Measurements from ENCODE around the gene BEAN1.

The BEAN1 gene

DNA sequence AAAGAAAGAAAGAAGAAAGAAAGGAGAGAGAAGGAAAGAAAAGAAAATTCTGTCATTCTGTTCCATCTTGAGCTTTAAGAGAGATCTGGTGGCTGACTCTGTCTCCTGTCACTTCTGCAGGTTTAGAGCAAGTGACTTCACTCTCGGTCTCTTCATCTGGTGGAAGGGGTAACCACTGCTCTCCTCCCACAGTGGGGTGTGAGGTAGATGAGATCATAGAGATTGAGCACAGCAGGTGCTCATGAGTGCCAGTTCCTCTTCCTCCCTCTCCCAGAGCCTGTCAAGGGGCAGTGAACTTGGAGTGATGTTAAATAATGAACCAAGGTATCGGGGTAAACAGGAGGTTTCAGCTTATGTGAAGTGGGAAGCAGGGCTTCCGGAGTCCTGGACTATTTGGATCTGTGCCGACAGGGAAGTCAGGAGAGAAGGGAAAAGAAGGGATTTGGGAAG lies 47.7 kb downstream of the BEAN1 start:
- TF ChIP-seq CTCF (IDR thresholded peaks at IDR 0.05; ENCODE audit: borderline replicate concordance, insufficient read depth, low read depth, low read length), result no peak
- no peak overlapping the region for H3K4me3 ChIP-seq (ENCODE audit: low read depth, low read length)

DNA sequence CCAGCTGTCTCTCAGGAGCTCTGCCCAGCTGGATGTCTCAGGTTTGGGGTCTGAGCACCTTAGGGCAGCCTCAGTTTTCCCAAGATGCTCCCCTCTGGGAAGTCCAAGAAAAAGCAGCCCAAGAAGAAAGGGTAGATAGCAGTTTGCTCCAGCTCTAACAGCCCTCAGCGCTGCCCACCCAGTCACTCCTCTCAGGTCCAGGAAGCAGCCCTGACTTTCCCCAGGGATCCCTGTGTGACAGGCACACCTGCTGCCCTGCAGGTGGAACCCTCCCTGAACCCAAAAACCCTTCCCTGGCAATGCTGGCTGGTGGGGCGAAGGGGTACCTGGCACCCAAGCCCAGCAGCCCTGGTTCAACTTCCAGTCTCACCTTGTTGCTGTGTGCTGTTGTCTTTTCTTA lies 48.1 kb downstream of the BEAN1 start:
- no peak overlapping the region for H3K4me3 ChIP-seq (ENCODE audit: low read depth, low read length)
- TF ChIP-seq CTCF (IDR thresholded peaks at IDR 0.05; ENCODE audit: borderline replicate concordance, insufficient read depth, low read depth, low read length), result no peak

GRCh38 chr16:66476328-66477027 lies 49.4 kb downstream of the BEAN1 start:
- no peak overlapping the region for H3K4me3 ChIP-seq (ENCODE audit: low read depth, low read length)
- no peak for TF ChIP-seq CTCF (IDR thresholded peaks at IDR 0.05; ENCODE audit: borderline replicate concordance, insufficient read depth, low read depth, low read length)

- TF ChIP-seq CTCF (IDR thresholded peaks at IDR 0.05; ENCODE audit: borderline replicate concordance, insufficient read depth, low read depth, low read length), result no peak
- H3K4me3 ChIP-seq (ENCODE audit: low read depth, low read length), result no peak overlapping the region
Measured at GRCh38 chr16:66477028-66477515, 50.0 kb downstream of the BEAN1 start.

- H3K4me3 ChIP-seq (ENCODE audit: low read depth, low read length), result no peak overlapping the region
- TF ChIP-seq CTCF (IDR thresholded peaks at IDR 0.05; ENCODE audit: borderline replicate concordance, insufficient read depth, low read depth, low read length), result peak; percentile 93
Measured at GRCh38 chr16:66478733-66479511, 51.8 kb downstream of the BEAN1 start.

DNA sequence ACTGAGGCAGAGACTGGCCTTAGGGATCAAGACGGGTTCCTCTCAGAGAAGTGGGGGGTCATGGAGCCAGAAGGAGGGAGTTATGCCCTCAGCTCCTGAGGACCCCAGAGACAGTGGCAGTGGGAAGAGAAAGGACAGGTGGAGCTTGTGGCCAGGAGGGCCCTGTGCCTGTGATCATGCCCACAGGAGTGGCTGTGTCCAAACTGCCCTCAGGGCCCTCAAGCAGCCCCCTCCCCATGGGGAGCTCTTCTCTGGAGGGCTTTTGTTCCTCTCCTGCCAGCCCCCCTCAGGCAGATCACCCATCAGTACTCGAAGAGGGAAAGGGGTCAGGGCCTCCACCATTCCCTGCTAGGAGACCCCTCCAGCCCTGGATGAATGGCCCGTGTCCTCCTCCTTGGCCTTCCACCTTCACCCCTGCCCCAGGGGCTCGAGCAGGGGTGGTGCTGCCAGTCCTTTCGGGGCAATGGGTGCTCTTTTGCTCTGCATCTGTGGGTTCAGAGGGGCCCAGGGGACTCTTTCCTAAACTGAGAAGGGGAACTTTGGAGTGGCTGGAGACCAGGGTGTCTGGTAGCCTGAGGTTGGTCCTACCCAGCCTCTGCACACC lies 52.7 kb downstream of the BEAN1 start:
- H3K4me3 ChIP-seq (ENCODE audit: low read depth, low read length), result no peak overlapping the region
- no peak for TF ChIP-seq CTCF (IDR thresholded peaks at IDR 0.05; ENCODE audit: borderline replicate concordance, insufficient read depth, low read depth, low read length)
